Fibroblast of skin of abdomen (primary cell): Measurements from ENCODE around the gene DRC7.
"Not testable (repeated sequence)": the region's sequence is repeated elsewhere in the genome, so short reads cannot be mapped to it uniquely, and the experiment has no call there.

ENCODE experiments used
- DNase-seq: peaks from one replicate; pipeline ENCODE4 v3.0.0-alpha.2; 2013

Gene DRC7

DNA sequence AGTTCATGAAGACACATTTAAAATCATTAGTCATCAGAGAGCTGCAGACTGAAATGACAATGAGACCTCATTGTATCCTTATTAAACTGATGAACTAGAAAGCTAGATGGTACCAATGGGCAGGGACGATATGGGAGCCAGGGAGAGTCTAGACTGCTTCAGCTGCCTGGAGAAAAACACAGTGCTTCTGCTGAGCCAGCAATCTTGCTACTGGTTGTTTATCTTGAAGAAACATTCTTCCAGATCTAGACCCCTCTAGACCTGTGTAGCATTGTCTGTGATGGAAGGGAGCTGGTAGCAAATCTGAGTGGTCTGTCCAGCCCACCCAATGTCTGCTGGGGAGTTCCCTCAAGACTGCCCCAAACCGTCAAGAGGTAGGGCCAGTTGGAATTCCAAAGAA is 2.0 kb upstream of the DRC7 start:
- no peak for DNase-seq

- DNase-seq = no peak
These were observed 1.1 kb upstream of the DRC7 start for GRCh38 chr16:57693550-57693949.

DNA sequence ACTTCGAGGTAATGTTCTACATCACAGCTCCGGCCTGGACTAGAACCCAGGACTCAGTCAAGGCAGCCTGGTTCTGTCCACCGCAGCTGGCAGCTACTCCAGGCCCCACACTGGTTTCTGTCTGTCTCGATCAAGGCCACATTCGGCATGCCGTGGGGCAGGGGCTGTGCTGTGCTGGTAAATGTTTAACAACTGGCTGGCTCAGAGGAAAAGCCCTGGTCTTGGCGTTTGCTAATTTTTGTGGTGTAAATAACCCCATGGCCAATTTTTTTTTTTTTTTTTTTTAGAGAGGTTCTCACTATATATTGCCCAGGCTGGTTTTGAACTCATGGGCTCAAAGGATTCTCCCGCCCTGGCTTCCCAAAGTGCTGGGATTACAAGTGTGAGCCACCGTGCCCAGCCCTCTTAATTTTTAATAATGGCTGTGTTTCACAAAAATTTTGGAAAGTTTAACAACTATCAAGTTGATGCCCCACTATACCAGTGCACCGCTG is 328 bp upstream of the DRC7 start:
- no peak for DNase-seq

DNA sequence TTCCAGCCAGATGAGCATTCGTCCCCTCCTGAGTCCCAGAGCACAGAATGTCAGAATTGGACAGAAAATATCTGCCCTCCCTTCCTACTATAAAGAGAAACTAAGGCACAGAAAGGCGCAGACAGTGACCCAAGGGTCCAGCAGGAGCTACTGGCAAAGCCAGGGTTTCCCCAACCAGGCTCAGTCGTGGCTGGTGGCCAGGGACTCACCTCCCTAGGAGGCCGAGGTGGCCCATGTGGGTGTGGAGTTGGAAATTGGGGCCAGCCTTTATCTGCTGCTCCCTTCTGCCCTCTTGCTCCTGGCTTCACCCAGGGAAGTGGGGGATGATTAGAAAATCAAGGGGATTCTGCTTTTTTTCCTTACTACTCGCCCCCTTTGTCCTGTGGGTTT is 1.1 kb downstream of the DRC7 start:
- DNase-seq = no peak

- no peak for DNase-seq
These were observed 1.6 kb downstream of the DRC7 start for GRCh38 chr16:57696240-57696639.

GRCh38 chr16:57697896-57698537 is 3.4 kb downstream of the DRC7 start:
- no peak for DNase-seq

GRCh38 chr16:57698812-57699405 is 4.3 kb downstream of the DRC7 start:
- no peak for DNase-seq

- DNase-seq = no peak
These were observed 4.9 kb downstream of the DRC7 start for GRCh38 chr16:57699481-57699880.

- no peak for DNase-seq
These were observed 5.3 kb downstream of the DRC7 start for GRCh38 chr16:57699899-57700298.

GRCh38 chr16:57700781-57701551 is 6.4 kb downstream of the DRC7 start:
- DNase-seq = no peak

DNA sequence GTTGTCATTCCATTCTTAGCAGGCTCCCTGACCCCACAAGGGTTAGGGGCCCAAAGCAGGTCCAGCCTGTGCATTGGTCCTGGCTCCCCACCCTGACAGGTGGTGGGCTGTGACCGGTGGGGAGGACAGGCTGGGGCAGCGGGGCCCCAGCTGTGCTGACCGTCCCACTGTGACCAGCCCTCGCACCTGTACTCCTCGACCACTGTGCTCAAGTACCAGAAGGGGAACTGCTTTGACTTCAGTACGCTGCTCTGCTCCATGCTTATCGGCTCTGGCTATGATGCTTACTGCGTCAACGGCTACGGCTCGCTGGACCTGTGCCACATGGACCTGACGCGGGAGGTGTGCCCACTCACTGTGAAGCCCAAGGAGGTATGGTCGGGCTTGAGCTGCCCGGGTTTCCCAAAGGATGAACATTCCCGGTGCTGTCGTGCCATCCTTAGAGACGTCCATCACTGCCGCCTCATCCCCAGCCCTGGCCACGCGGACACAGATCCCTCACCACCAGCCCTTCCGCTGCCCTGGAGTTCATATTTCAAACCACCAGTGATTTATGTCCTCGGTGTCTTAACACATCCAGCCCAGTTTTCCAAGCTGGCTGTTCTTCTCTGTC is 7.3 kb downstream of the DRC7 start:
- DNase-seq = no peak

DNA sequence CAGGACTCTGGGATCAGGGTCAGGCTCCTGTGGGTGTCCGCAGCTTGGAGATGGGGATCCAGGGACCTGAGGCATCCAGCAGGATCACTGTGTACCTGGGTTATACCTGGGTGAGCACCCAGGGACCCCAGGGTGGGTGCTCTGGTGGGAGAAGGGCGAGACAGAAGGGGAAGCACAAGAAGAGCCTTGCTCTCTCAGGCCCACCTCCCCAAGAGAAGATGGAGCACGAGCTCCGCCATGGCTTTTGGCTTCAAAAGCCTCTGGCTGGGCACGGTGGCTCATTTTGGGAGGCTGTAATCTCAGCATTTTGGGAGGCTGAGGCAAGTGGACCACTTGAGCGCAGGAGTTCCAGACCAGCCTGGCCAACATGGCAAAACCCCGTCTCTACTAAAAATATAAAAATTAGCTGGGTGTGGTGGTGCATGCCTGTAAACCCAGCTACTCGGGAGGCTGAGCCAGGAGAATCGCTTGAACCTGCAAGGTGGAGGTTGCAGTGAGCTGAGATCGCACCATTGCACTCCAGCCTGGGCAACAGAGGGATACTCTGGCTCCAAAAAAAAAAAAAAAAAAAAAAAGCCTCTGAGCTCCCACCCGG is 8.9 kb downstream of the DRC7 start:
- DNase-seq = no peak

- no peak for DNase-seq
These were observed 9.7 kb downstream of the DRC7 start for GRCh38 chr16:57704011-57704904.

- DNase-seq = no peak
These were observed 10.6 kb downstream of the DRC7 start for GRCh38 chr16:57704905-57705852.

- no peak for DNase-seq
These were observed 12.1 kb downstream of the DRC7 start for GRCh38 chr16:57706717-57707116.

GRCh38 chr16:57707331-57707730 is 12.7 kb downstream of the DRC7 start:
- DNase-seq = no peak

- DNase-seq = no peak
These were observed 13.6 kb downstream of the DRC7 start for GRCh38 chr16:57708168-57708567.

DNA sequence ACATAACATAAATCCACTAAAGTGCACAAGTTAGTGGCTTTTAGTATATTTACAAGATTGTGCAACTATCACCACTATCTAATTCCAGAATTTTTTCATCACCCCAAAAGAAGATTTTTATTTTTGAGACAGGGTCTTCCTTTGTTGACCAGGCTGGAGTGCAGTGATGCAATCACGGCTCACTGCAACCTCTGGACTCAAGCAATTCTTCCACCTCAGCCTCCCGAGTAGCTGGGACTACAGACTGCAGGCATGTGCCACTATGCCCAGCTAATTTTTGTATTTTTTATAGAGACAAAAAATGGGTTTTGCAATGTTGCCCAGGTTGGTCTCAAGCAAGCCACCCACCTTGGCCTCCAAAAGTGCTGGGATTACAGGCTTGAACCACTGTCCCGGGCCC is 15.1 kb downstream of the DRC7 start:
- DNase-seq = no peak

- DNase-seq = no peak
These were observed 16.7 kb downstream of the DRC7 start for GRCh38 chr16:57711346-57711745.

DNA sequence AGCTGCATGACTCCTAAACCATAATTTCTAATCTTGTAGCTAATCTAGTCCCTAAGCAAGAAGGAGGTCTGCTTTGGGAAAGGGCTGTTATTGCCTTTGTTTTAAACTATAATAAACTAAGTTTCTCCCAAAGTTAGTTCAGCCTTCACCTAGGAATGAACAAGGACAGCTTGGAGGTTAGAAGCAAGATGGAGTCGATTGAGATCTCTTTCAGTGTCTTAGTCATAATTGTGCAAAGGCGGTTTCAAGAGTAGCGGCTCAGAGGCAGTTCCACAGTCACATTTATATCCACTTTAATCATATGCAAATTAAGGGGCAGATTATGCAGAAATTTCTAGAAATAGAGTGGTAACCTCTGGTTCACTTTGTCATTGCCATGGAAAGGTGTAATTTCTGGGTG is 17.4 kb downstream of the DRC7 start:
- no peak for DNase-seq

- not testable (repeated sequence) for DNase-seq
These were observed 18.0 kb downstream of the DRC7 start for GRCh38 chr16:57712569-57712968.
